Colonic mucosa (tissue), 4 donors: Measurements from ENCODE around the gene TCF12. TPM values are rescaled to one million over a fixed set of nuclear protein-coding genes. Genes with fewer than 3 reads are reported as not detected.
A peak's percentile ranks its signal among the peaks of the same experiment; 100 is the strongest.

Experiments
- DNase-seq: peaks from one replicate; pipeline ENCODE4 v3.0.0-alpha.2; 2020
- H3K27ac ChIP-seq: fragments of 200-600 bp; one replicate; pipeline ENCODE4 v1.8.0; 2021
- H3K27me3 ChIP-seq: fragments of 200-600 bp; one replicate; pipeline ENCODE4 v1.8.0; 2021
- H3K36me3 ChIP-seq: fragments of 200-600 bp; one replicate; pipeline ENCODE4 v1.8.0; 2021
- H3K4me1 ChIP-seq: fragments of 200-600 bp; one replicate; pipeline ENCODE4 v1.8.0; 2021; ENCODE audit warnings: mild to moderate bottlenecking
- H3K4me3 ChIP-seq: fragments of 200-600 bp; one replicate; pipeline ENCODE4 v1.8.0; 2021
- H3K9ac ChIP-seq, 2 donors: one replicate each; pipeline ENCODE4 v1.7.0; 2013; ENCODE audit warnings: control low read depth in 2 of 2, low read depth in 2 of 2, low read length in 2 of 2
- H3K9me3 ChIP-seq: fragments of 200-600 bp; one replicate; pipeline ENCODE4 v1.8.0; 2021
- CTCF ChIP-seq: fragments of 200-600 bp; IDR thresholded peaks from one replicate; pipeline ENCODE4 v1.8.0; 2022; ENCODE audit warnings: antibody characterized with exemption, mild to moderate bottlenecking
- intact Hi-C: fragments of 100-400 bp; cut with DNase I; formaldehyde crosslinking; loops from one replicate; pipeline ENCODE4 v1.14.1; 2022
- total RNA-seq, 2 donors: library from RNA; stranded (reverse); fragmentation: NEBNext Ultra II Directional in 1 of 2; extraction: Animal tissue kit (Norgen Biotek cat#: 25700) in 1 of 2; gene quantifications; one replicate each; pipeline ENCODE4 v1.2.1, GENCODE V29; 2021
- donor health status: healthy.
- donor health status: DM: no; HTN: no; CAD: no.
- donor health status: DM: no; HTN: no; CAD: no.

TCF12 gene
- total RNA-seq, 2 donors from 2014 or later, result 68.7 to 76.3 TPM

- DNase-seq, result no peak
- Histone ChIP-seq H3K27me3 (no peaks in the 10 kb centered on the region), H3K4me3 (peak overlapping the region; percentile 45), H3K9me3 (no peaks in the 10 kb centered on the region), H3K27ac (peak overlapping the region; percentile 50), H3K9ac (peak overlapping the region in 1 of 2 donors; percentile 28), H3K36me3 (no peaks in the 10 kb centered on the region), H3K4me1 (peaks cover 12% of the 10 kb centered on the region)
- intact Hi-C loops, result loop anchor here (2.0 to 10.0 kb wide), 3 partner anchors 161 to 810 kb away; no protein-coding TSS in a partner anchor
- TF ChIP-seq CTCF, result no peak
Measured at GRCh38 chr15:57307527-57308169, 389.2 kb downstream of the TCF12 start.

GRCh38 chr15:57308170-57308545, 389.7 kb downstream of the TCF12 start:
- no peak for DNase-seq
- Histone ChIP-seq H3K36me3 (no peaks in the 10 kb centered on the region), H3K4me3 (no peak overlapping the region), H3K27ac (no peak overlapping the region), H3K9me3 (no peaks in the 10 kb centered on the region), H3K4me1 (peaks cover 12% of the 10 kb centered on the region), H3K27me3 (no peaks in the 10 kb centered on the region), H3K9ac (no peak overlapping the region)
- no peak for TF ChIP-seq CTCF
- intact Hi-C loops, result loop anchor here (5.0 to 10.0 kb wide), 2 partner anchors 493 to 811 kb away; no protein-coding TSS in a partner anchor

GRCh38 chr15:57309856-57310760, 391.7 kb downstream of the TCF12 start:
- intact Hi-C loops, result loop anchor here (5.0 to 10.0 kb wide), 2 partner anchors 495 to 813 kb away; no protein-coding TSS in a partner anchor
- H3K27me3 ChIP-seq, result no peaks in the 10 kb centered on the region
- H3K9ac ChIP-seq, result peak overlapping the region in 1 of 2 donors; percentile 46
- H3K36me3 ChIP-seq, result no peaks in the 10 kb centered on the region
- H3K9me3 ChIP-seq, result no peaks in the 10 kb centered on the region
- TF ChIP-seq CTCF, result no peak
- peaks cover 12% of the 10 kb centered on the region for H3K4me1 ChIP-seq
- DNase-seq, result no peak
- H3K27ac ChIP-seq, result no peak overlapping the region
- no peak overlapping the region for H3K4me3 ChIP-seq

GRCh38 chr15:57310876-57311275, 392.4 kb downstream of the TCF12 start:
- no peak overlapping the region for H3K9ac ChIP-seq
- no peaks in the 10 kb centered on the region for H3K9me3 ChIP-seq
- no peaks in the 10 kb centered on the region for H3K27me3 ChIP-seq
- DNase-seq, result no peak
- peak overlapping the region; percentile 83 for H3K27ac ChIP-seq
- no peaks in the 10 kb centered on the region for H3K36me3 ChIP-seq
- intact Hi-C loops, result no loop called here
- peaks cover 12% of the 10 kb centered on the region for H3K4me1 ChIP-seq
- no peak overlapping the region for H3K4me3 ChIP-seq
- TF ChIP-seq CTCF, result no peak

- H3K36me3 ChIP-seq, result no peaks in the 10 kb centered on the region
- H3K4me1 ChIP-seq, result peaks cover 11% of the 10 kb centered on the region
- no peak overlapping the region for H3K4me3 ChIP-seq
- peak overlapping the region; percentile 83 for H3K27ac ChIP-seq
- H3K9me3 ChIP-seq, result no peaks in the 10 kb centered on the region
- H3K9ac ChIP-seq, result peak overlapping the region in 1 of 2 donors; percentile 55
- no peak for DNase-seq
- intact Hi-C loops, result no loop called here
- no peaks in the 10 kb centered on the region for H3K27me3 ChIP-seq
- no peak for TF ChIP-seq CTCF
Measured at GRCh38 chr15:57312006-57312317, 393.5 kb downstream of the TCF12 start.
